Measurements from ENCODE around the gene KAT5.
A peak's percentile ranks its signal among the peaks of the same experiment; 100 is the strongest.

The KAT5 gene

GRCh38 chr11:65710421-65710820 is 1.6 kb upstream of the KAT5 start:
- Histone ChIP-seq H3K4me3 (ENCODE audit: low read depth in 1 of 2, low read length in 2 of 2) (no peak overlapping the region), H3K9me3 (ENCODE audit: control insufficient read depth in 1 of 2, low read length in 2 of 2) (no peaks in the 10 kb centered on the region), H3K27me3 (ENCODE audit: low read depth, low read length) (no peaks in the 10 kb centered on the region), H3K4me1 (ENCODE audit: control insufficient read depth in 1 of 2, insufficient read depth in 2 of 2, low read length in 2 of 2) (peaks cover 0 to 18% of the 10 kb centered on the region in 2 donors), H3K36me3 (ENCODE audit: control insufficient read depth in 1 of 2, insufficient read depth in 2 of 2, low read length in 2 of 2) (peaks cover 17 to 27% of the 10 kb centered on the region in 2 donors), H3K27ac (ENCODE audit: low read length) (no peak overlapping the region)

- Histone ChIP-seq H3K36me3 (ENCODE audit: control insufficient read depth in 1 of 2, insufficient read depth in 2 of 2, low read length in 2 of 2) (peaks cover 36 to 48% of the 10 kb centered on the region in 2 donors), H3K27me3 (ENCODE audit: low read depth, low read length) (no peaks in the 10 kb centered on the region), H3K4me3 (ENCODE audit: low read depth in 1 of 2, low read length in 2 of 2) (peak overlapping the region; percentile 67 to 84), H3K27ac (ENCODE audit: low read length) (peak overlapping the region; percentile 95), H3K9me3 (ENCODE audit: control insufficient read depth in 1 of 2, low read length in 2 of 2) (no peaks in the 10 kb centered on the region), H3K4me1 (ENCODE audit: control insufficient read depth in 1 of 2, insufficient read depth in 2 of 2, low read length in 2 of 2) (peaks cover 0 to 14% of the 10 kb centered on the region in 2 donors)
Measured at GRCh38 chr11:65712633-65713076, 603 bp downstream of the KAT5 start.

GRCh38 chr11:65713212-65713969 is 1.3 kb downstream of the KAT5 start:
- Histone ChIP-seq H3K9me3 (ENCODE audit: control insufficient read depth in 1 of 2, low read length in 2 of 2) (no peaks in the 10 kb centered on the region), H3K36me3 (ENCODE audit: control insufficient read depth in 1 of 2, insufficient read depth in 2 of 2, low read length in 2 of 2) (peaks cover 44 to 55% of the 10 kb centered on the region in 2 donors), H3K27me3 (ENCODE audit: low read depth, low read length) (no peaks in the 10 kb centered on the region), H3K27ac (ENCODE audit: low read length) (peak overlapping the region; percentile 95), H3K4me1 (ENCODE audit: control insufficient read depth in 1 of 2, insufficient read depth in 2 of 2, low read length in 2 of 2) (peaks cover 0 to 20% of the 10 kb centered on the region in 2 donors), H3K4me3 (ENCODE audit: low read depth in 1 of 2, low read length in 2 of 2) (peak overlapping the region; percentile 67 to 84)

- no peaks in the 10 kb centered on the region for H3K9me3 ChIP-seq (ENCODE audit: control insufficient read depth in 1 of 2, low read length in 2 of 2)
Measured at GRCh38 chr11:65714433-65714832, 2.4 kb downstream of the KAT5 start.

GRCh38 chr11:65716302-65716701 is 4.2 kb downstream of the KAT5 start:
- peaks cover 51 to 68% of the 10 kb centered on the region in 2 donors for H3K36me3 ChIP-seq (ENCODE audit: control insufficient read depth in 1 of 2, insufficient read depth in 2 of 2, low read length in 2 of 2)
- no peaks in the 10 kb centered on the region for H3K27me3 ChIP-seq (ENCODE audit: low read depth, low read length)
- no peaks in the 10 kb centered on the region for H3K9me3 ChIP-seq (ENCODE audit: control insufficient read depth in 1 of 2, low read length in 2 of 2)
- H3K4me1 ChIP-seq (ENCODE audit: control insufficient read depth in 1 of 2, insufficient read depth in 2 of 2, low read length in 2 of 2), result peaks cover 12 to 36% of the 10 kb centered on the region in 2 donors
- no peak overlapping the region for H3K27ac ChIP-seq (ENCODE audit: low read length)
- no peak overlapping the region for H3K4me3 ChIP-seq (ENCODE audit: low read depth in 1 of 2, low read length in 2 of 2)

More at GRCh38 chr11:65714433-65714832, 2.4 kb downstream of the KAT5 start:
- H3K4me3 ChIP-seq (ENCODE audit: low read depth in 1 of 2, low read length in 2 of 2), result no peak overlapping the region
- H3K27ac ChIP-seq (ENCODE audit: low read length), result no peak overlapping the region
- no peaks in the 10 kb centered on the region for H3K27me3 ChIP-seq (ENCODE audit: low read depth, low read length)
- peaks cover 51 to 65% of the 10 kb centered on the region in 2 donors for H3K36me3 ChIP-seq (ENCODE audit: control insufficient read depth in 1 of 2, insufficient read depth in 2 of 2, low read length in 2 of 2)
- H3K4me1 ChIP-seq (ENCODE audit: control insufficient read depth in 1 of 2, insufficient read depth in 2 of 2, low read length in 2 of 2), result peaks cover 8 to 31% of the 10 kb centered on the region in 2 donors

- Histone ChIP-seq H3K4me3 (ENCODE audit: low read depth in 1 of 2, low read length in 2 of 2) (no peak overlapping the region), H3K9me3 (ENCODE audit: control insufficient read depth in 1 of 2, low read length in 2 of 2) (no peaks in the 10 kb centered on the region), H3K36me3 (ENCODE audit: control insufficient read depth in 1 of 2, insufficient read depth in 2 of 2, low read length in 2 of 2) (peaks cover 51 to 67% of the 10 kb centered on the region in 2 donors), H3K4me1 (ENCODE audit: control insufficient read depth in 1 of 2, insufficient read depth in 2 of 2, low read length in 2 of 2) (peaks cover 12 to 36% of the 10 kb centered on the region in 2 donors), H3K27me3 (ENCODE audit: low read depth, low read length) (no peaks in the 10 kb centered on the region), H3K27ac (ENCODE audit: low read length) (no peak overlapping the region)
Measured at GRCh38 chr11:65716774-65717405, 4.8 kb downstream of the KAT5 start.

GRCh38 chr11:65717906-65718305 is 5.9 kb downstream of the KAT5 start:
- Histone ChIP-seq H3K9me3 (ENCODE audit: control insufficient read depth in 1 of 2, low read length in 2 of 2) (no peaks in the 10 kb centered on the region), H3K27me3 (ENCODE audit: low read depth, low read length) (no peaks in the 10 kb centered on the region), H3K4me3 (ENCODE audit: low read depth in 1 of 2, low read length in 2 of 2) (no peak overlapping the region), H3K27ac (ENCODE audit: low read length) (no peak overlapping the region), H3K4me1 (ENCODE audit: control insufficient read depth in 1 of 2, insufficient read depth in 2 of 2, low read length in 2 of 2) (peaks cover 12 to 31% of the 10 kb centered on the region in 2 donors), H3K36me3 (ENCODE audit: control insufficient read depth in 1 of 2, insufficient read depth in 2 of 2, low read length in 2 of 2) (peaks cover 51 to 63% of the 10 kb centered on the region in 2 donors)

GRCh38 chr11:65718531-65718930 is 6.5 kb downstream of the KAT5 start:
- H3K36me3 ChIP-seq (ENCODE audit: control insufficient read depth in 1 of 2, insufficient read depth in 2 of 2, low read length in 2 of 2), result peaks cover 48 to 58% of the 10 kb centered on the region in 2 donors
- no peak overlapping the region for H3K27ac ChIP-seq (ENCODE audit: low read length)
- H3K9me3 ChIP-seq (ENCODE audit: control insufficient read depth in 1 of 2, low read length in 2 of 2), result no peaks in the 10 kb centered on the region
- peak overlapping the region in 1 of 2 donors; percentile 75 for H3K4me3 ChIP-seq (ENCODE audit: low read depth in 1 of 2, low read length in 2 of 2)
- H3K4me1 ChIP-seq (ENCODE audit: control insufficient read depth in 1 of 2, insufficient read depth in 2 of 2, low read length in 2 of 2), result peaks cover 12 to 26% of the 10 kb centered on the region in 2 donors
- H3K27me3 ChIP-seq (ENCODE audit: low read depth, low read length), result no peaks in the 10 kb centered on the region

GRCh38 chr11:65718964-65719492 is 7.0 kb downstream of the KAT5 start:
- Histone ChIP-seq H3K4me1 (ENCODE audit: control insufficient read depth in 1 of 2, insufficient read depth in 2 of 2, low read length in 2 of 2) (peaks cover 12 to 26% of the 10 kb centered on the region in 2 donors), H3K9me3 (ENCODE audit: control insufficient read depth in 1 of 2, low read length in 2 of 2) (no peaks in the 10 kb centered on the region), H3K27ac (ENCODE audit: low read length) (no peak overlapping the region), H3K27me3 (ENCODE audit: low read depth, low read length) (no peaks in the 10 kb centered on the region), H3K36me3 (ENCODE audit: control insufficient read depth in 1 of 2, insufficient read depth in 2 of 2, low read length in 2 of 2) (peaks cover 45 to 53% of the 10 kb centered on the region in 2 donors), H3K4me3 (ENCODE audit: low read depth in 1 of 2, low read length in 2 of 2) (peak overlapping the region; percentile 68 to 75)

GRCh38 chr11:65719871-65720210 is 7.8 kb downstream of the KAT5 start:
- H3K27me3 ChIP-seq (ENCODE audit: low read depth, low read length), result no peaks in the 10 kb centered on the region
- no peaks in the 10 kb centered on the region for H3K9me3 ChIP-seq (ENCODE audit: control insufficient read depth in 1 of 2, low read length in 2 of 2)
- peaks cover 39 to 45% of the 10 kb centered on the region in 2 donors for H3K36me3 ChIP-seq (ENCODE audit: control insufficient read depth in 1 of 2, insufficient read depth in 2 of 2, low read length in 2 of 2)
- H3K4me1 ChIP-seq (ENCODE audit: control insufficient read depth in 1 of 2, insufficient read depth in 2 of 2, low read length in 2 of 2), result peaks cover 12 to 26% of the 10 kb centered on the region in 2 donors
- peak overlapping the region; percentile 71 for H3K27ac ChIP-seq (ENCODE audit: low read length)
- peak overlapping the region; percentile 68 to 75 for H3K4me3 ChIP-seq (ENCODE audit: low read depth in 1 of 2, low read length in 2 of 2)

- H3K4me1 ChIP-seq (ENCODE audit: control insufficient read depth in 1 of 2, insufficient read depth in 2 of 2, low read length in 2 of 2), result peaks cover 12 to 26% of the 10 kb centered on the region in 2 donors
- peaks cover 34 to 41% of the 10 kb centered on the region in 2 donors for H3K36me3 ChIP-seq (ENCODE audit: control insufficient read depth in 1 of 2, insufficient read depth in 2 of 2, low read length in 2 of 2)
- H3K9me3 ChIP-seq (ENCODE audit: control insufficient read depth in 1 of 2, low read length in 2 of 2), result no peaks in the 10 kb centered on the region
- H3K27me3 ChIP-seq (ENCODE audit: low read depth, low read length), result no peaks in the 10 kb centered on the region
- H3K27ac ChIP-seq (ENCODE audit: low read length), result peak within 1 kb of the TSS; percentile 71
- peak within 1 kb of the TSS; percentile 68 to 75 for H3K4me3 ChIP-seq (ENCODE audit: low read depth in 1 of 2, low read length in 2 of 2)
Measured at GRCh38 chr11:65720211-65720934, 8.3 kb downstream of the KAT5 start, which contains the start of gene RNASEH2C. Gene RNASEH2C, minus strand, starts transcription at chr11:65720798. Its CDS starts 40 bp downstream, at chr11:65720758.
